NCI-H2029 (cell line): ENCODE results near the gene HOXD13.

ENCODE experiments used
- DNase-seq: peaks from one replicate; lab custom pipeline; 2025; lab: John Stamatoyannopoulos, UW

Gene HOXD13

GRCh38 chr2:176092270-176093144 is at the start of gene HOXD13:
TSS of gene HOXD13 (plus strand) at chr2:176092721. CDS start at chr2:176092891, 170 bp downstream.
- peak; percentile 15 for DNase-seq

DNA sequence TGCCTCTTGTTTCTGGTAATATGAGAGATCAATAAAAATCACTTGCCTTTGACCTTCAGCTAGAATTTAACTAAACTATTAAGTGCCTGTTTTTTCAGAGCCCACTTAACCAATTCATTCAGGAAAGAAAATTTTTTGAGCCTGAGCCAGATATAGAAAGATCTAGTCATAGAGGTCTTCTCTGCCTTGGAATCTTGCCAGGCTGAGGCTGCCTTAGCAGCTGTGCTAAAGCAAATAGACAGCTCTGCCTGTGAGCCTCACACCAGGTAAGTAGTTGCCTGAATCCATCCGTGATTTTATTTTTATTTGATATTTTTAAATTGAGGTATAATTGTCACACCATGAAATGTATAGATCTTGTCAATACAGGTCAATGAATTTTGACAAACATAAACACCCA is 36.1 kb upstream of the HOXD13 start:
- peak; percentile 91 for DNase-seq

DNA sequence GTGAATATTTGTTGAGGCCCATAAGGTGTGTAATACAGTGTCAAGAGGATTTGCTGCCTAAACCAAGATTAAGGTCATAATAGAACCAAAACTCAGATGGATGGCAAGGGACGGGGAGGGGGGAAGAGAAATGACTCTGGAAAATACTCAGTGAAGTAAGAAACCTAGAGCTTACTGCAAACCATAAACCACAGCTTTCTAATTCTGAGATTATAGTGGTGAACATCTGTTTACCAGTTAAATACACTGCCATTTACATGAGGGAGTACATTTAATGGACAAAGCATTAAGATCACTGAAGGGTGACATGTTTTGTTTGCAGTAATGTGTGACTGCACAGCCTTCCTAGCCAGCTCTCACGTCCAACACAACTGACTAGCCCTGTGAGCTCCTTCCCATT is 28.6 kb upstream of the HOXD13 start:
- peak; percentile 29 for DNase-seq

DNA sequence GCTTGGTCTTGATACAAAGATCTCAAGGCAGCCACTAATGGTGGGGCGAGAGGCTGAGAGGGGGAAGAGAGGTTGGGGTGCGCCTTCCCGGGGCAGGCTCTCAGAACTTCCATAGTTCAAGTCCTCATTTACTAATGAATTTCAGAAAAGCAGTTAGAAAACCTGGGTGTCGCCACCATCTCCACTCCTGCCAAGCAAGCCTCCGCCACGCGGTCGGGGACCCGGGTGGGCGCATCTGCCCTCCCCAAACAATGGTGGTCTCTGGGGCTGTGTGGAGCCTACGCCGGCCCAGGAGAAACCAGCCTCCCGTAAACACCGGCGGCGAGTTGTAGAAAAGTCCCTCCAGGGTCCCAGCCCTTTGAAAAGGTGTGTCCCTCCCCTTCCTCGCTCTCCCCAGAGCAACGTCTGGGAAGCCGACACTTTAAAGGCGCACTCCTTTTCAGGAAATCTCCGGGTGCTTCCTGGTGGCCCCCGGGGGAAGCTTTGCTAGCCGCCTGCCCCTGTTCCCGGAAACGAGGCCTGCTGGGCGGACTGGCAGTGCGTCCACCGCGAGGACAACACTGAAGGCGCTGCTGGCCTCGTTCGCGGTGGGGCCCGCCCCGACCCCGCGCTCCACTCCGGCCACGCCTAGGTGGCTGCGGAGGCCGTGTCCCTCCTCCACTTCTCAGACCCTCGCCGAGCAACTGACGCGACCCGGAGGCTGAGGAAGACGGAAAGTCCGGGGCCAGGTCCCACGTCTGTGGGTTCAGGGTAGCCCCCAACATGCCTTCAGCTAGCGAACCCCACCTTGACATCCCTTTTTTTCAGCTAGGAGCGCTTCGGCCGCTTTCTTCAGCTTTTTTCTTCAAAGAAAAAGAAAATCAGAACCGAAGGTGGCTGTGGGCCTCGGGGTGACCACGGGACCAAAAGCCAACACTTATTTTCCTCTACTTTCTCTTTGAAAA is 25.6 kb upstream of the HOXD13 start:
- no peak for DNase-seq

DNA sequence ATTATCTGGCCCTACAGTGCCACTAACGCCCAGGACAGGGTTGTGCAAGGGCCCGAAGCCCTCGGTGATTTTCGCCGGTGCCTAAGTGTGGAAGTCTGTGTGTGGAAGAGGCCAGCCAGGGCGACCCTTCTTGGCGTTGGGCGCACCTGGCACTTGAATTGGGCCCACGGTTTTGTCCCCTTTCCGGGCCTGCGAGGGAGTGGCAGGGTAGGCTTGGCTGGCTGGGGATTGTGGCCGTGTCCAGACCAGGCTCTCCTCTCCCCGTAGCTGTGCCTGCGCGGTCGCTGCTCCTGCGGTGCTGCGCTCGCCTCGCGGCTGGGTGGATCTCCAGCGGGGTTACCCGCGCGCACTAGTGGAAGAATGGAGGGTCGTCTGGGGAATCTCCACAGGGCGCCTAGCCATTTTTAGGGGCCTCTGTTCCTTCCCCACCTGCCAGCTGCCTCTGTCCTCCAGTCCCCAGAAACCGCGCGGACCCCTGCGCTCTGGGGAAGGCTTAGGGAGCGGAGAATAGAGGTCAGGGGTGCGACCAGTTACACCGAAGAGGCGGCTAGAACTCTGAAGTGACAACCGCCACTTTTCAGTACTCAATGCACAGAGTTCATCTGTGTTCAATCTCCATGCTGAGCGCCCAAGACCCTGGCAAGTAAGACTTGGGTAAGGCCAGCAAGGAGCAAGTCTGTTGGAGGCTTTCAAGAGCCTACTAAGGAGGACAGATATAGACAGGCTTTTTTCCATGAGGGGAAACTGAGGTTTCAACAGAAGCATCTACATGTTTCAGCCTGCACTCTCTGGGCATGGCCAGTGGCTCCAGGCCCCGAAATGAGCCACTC is 24.7 kb upstream of the HOXD13 start:
- DNase-seq = no peak

- DNase-seq = no peak
These were observed 24.1 kb upstream of the HOXD13 start for GRCh38 chr2:176068419-176068832.

DNA sequence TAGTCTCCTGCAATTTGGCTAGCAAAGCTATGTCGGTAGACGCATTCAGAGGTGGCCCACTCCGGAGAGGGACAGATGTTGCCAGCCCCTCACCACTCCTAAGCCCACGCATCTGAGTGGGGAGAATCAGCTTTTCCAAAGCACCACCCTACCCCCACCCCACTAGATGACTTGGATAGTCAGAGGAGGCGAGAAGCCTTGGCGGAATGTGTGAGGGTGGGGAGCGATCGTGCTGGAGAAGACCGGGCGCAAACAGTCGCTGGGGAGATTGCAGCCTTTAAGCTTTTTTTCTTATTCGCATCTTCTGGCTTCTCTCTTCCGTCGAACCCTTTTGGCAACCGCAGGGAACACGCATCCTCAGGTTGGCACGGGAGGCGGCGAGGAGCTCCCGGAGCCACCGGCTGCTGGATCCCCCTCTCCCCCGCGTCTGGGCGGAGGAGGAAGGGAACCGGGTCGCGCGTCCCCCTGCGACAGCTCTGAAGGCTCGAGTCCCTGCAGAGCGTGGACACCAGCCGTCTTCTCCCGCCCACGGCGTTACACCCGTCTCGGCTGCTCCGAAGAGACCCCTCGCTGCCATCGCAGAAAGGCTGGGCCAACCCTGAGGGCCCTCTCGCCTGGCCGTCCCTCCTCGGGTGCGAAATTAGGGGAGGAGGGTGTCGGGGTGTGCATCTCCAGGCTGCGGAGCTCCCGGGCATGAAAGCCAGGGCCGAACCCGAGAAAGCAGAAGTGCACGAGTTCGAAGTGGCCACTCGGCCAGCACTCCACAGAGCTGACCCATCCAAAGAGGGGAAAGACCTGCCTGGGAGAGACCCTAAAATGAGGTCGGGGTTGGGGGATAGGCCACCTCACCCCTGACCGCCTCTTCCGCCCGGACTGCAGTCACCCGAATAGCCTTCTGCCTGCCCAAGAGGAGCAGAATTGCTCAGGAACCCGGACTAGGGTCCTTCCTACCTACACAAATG is 20.9 kb upstream of the HOXD13 start:
- DNase-seq = no peak

GRCh38 chr2:176072292-176072669 is 20.2 kb upstream of the HOXD13 start:
- no peak for DNase-seq

DNA sequence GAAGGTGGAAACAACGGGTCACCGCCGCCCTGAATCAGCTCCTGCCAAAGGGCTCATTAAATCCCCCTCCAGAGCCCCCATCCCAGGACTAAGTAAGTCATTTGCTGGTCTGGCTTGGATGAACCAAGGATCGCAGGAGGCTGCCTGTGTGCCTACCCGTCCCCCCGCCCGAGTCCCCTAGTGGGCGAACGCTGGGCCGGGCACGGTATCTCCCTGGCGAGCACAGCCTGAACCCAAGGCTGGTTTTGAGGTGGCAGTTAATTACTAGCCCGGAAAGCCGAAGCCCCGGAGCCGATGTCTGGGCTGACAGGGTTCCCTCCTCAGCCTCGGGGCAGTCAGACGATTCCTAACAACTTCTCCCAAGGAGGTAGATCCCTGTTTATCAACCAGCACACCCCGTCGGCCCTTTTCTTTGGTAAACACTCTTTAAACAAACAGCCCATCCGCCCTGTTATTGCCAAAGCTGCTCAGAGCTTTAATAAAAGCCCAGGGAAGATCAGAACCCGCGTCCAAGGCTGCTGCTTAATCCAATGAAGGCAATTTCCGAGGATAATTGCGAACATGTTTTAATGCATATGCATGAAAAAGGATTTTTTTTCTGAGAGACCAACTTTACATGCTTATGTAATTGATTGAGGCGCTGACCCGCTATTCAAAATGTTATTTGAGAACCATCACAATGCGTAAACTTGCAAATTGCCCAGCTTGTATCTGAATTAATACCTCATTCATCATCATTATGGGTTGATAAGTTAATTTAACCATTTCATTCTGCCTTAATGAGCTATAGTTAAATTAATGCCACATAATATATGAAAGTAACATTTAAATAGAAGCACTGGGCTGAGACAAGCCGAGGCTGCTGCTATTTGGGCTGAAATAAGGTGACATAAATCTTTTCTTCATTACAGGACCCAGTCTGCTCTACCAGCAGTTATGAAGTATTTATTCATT is 19.3 kb upstream of the HOXD13 start:
- DNase-seq = no peak

GRCh38 chr2:176074919-176075425 is 17.5 kb upstream of the HOXD13 start:
- no peak for DNase-seq

GRCh38 chr2:176075481-176075880 is 17.0 kb upstream of the HOXD13 start:
- DNase-seq = no peak

- no peak for DNase-seq
These were observed 16.5 kb upstream of the HOXD13 start for GRCh38 chr2:176076063-176076462.

GRCh38 chr2:176076796-176077195 is 15.7 kb upstream of the HOXD13 start:
- DNase-seq = no peak

GRCh38 chr2:176078541-176079284 is 13.8 kb upstream of the HOXD13 start:
- DNase-seq = no peak

- DNase-seq = no peak
These were observed 13.2 kb upstream of the HOXD13 start for GRCh38 chr2:176079285-176079830.

- peak; percentile 61 for DNase-seq
These were observed 12.5 kb upstream of the HOXD13 start for GRCh38 chr2:176079831-176080539.

DNA sequence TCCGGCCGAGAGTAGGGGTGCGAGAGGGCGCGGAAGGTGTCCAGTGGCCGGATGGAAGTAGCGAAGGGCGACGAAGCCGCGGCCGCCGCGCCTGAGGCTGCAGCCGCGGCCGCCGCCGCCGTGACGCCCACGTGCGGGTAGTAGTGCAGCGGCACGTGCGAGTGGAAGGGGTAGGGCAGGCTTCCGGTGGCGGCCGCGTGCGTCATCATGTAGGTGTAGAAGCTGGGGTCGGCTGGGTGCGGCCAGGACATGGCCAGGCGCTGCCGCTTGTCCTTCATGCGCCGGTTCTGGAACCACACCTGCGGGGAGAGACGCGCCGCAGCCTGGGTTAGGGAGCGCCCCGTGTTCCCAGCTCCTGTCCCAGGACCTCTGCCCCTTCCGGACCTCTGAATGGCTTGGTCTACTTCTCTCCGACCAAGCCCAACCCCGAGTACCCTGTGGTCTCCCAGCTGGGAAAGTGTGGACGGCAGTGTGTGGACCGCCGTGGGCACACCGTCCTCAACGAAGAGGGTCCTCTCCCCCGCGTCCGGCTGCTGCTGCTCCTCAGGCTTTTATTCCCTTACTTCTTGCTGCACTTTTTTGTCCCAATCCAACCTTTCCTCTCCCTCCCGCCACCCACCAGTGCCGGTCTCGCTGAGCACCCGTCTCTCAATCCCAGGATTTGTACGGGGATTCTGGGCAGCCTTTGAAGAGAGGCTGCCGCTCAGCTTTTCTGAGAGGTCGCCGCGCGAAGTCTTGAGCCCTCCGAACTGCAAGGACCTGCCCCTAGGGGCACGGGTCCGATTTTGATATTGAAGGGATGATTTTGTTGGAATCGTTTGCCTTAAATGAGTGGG is 11.8 kb upstream of the HOXD13 start:
- peak; percentile 44 for DNase-seq
